ENCODE measurements around the gene GLRB. TPM values are rescaled to one million over a fixed set of nuclear protein-coding genes. Genes with fewer than 3 reads are reported as not detected.

GLRB gene
- total RNA-seq, 1 donor from 2014 or later = not detected

DNA sequence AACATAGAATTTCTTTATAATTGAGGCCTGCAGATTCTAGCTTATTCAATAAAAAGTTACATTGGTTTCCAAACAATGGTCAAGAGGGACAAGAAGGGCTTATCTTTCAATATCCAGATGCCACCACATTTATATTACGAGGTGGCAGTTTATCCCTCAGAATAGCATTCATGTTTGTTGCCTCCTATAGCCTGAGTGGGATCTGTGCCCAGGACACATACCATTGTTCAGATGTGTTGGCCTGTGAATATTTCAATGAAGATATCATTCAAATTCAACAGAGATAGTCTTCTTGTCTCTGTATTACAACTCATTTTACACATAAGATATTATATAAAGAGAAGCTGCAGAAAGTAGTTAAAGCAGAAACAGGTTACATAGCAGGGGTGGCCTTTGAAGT lies 20.5 kb downstream of the GLRB start:
- Mint-ChIP-seq H3K9me3 (peaks cover 5% of the 10 kb centered on the region), H3K36me3 (ENCODE audit: low read depth) (no peaks in the 10 kb centered on the region), H3K4me3 (no peak overlapping the region), H3K27me3 (no peaks in the 10 kb centered on the region), H3K4me1 (no peaks in the 10 kb centered on the region), H3K27ac (no peak overlapping the region)
- no peak for DNase-seq
- ChIA-PET CTCF (no interaction called here), POLR2A (no interaction called here)
- no peak for ATAC-seq (ENCODE audit: low read depth)
- intact Hi-C loops (cut with micrococcal nuclease) = no loop called here
- no peak for TF ChIP-seq CTCF (IDR thresholded peaks at IDR 0.05)

- H3K9me3 Mint-ChIP-seq = peaks cover 3% of the 10 kb centered on the region
- H3K4me3 Mint-ChIP-seq = no peak overlapping the region
- no peak overlapping the region for H3K27ac Mint-ChIP-seq
- no peak for TF ChIP-seq CTCF (IDR thresholded peaks at IDR 0.05)
- no peaks in the 10 kb centered on the region for H3K36me3 Mint-ChIP-seq (ENCODE audit: low read depth)
- intact Hi-C loops (cut with micrococcal nuclease) = no loop called here
- DNase-seq (no peak), ATAC-seq (ENCODE audit: low read depth) (no peak)
- no peaks in the 10 kb centered on the region for H3K4me1 Mint-ChIP-seq
- CTCF ChIA-PET = no interaction called here
- H3K27me3 Mint-ChIP-seq = no peaks in the 10 kb centered on the region
- POLR2A ChIA-PET = no interaction called here
Observed at GRCh38 chr4:157099506-157099905, 23.6 kb downstream of the GLRB start.

GRCh38 chr4:157104541-157104940 lies 28.6 kb downstream of the GLRB start:
- no peak overlapping the region for H3K4me3 Mint-ChIP-seq
- no peak for TF ChIP-seq CTCF (IDR thresholded peaks at IDR 0.05)
- ATAC-seq (ENCODE audit: low read depth) = no peak

GRCh38 chr4:157114671-157115070 lies 38.7 kb downstream of the GLRB start:
- intact Hi-C loops (cut with micrococcal nuclease) = no loop called here
- CTCF ChIA-PET = no interaction called here
- Mint-ChIP-seq H3K9me3 (peaks cover 4% of the 10 kb centered on the region), H3K27me3 (no peaks in the 10 kb centered on the region), H3K4me3 (no peak overlapping the region), H3K4me1 (no peaks in the 10 kb centered on the region), H3K27ac (no peak overlapping the region), H3K36me3 (ENCODE audit: low read depth) (no peaks in the 10 kb centered on the region)
- ATAC-seq (ENCODE audit: low read depth) (no peak), DNase-seq (no peak)
- TF ChIP-seq CTCF (IDR thresholded peaks at IDR 0.05) = no peak
- POLR2A ChIA-PET = no interaction called here

More at GRCh38 chr4:157104541-157104940, 28.6 kb downstream of the GLRB start:
- DNase-seq = no peak
- Mint-ChIP-seq H3K9me3 (peaks cover 2% of the 10 kb centered on the region), H3K27ac (no peak overlapping the region), H3K27me3 (no peaks in the 10 kb centered on the region), H3K4me1 (no peaks in the 10 kb centered on the region), H3K36me3 (ENCODE audit: low read depth) (no peaks in the 10 kb centered on the region)
- intact Hi-C loops (cut with micrococcal nuclease) = no loop called here
- POLR2A ChIA-PET = no interaction called here
- CTCF ChIA-PET = no interaction called here

- Mint-ChIP-seq H3K9me3 (peaks cover 4% of the 10 kb centered on the region), H3K27ac (no peak overlapping the region), H3K36me3 (ENCODE audit: low read depth) (no peaks in the 10 kb centered on the region), H3K27me3 (no peaks in the 10 kb centered on the region), H3K4me3 (no peak overlapping the region), H3K4me1 (no peaks in the 10 kb centered on the region)
- ATAC-seq (ENCODE audit: low read depth) (no peak), DNase-seq (no peak)
- no peak for TF ChIP-seq CTCF (IDR thresholded peaks at IDR 0.05)
- POLR2A ChIA-PET = no interaction called here
- intact Hi-C loops (cut with micrococcal nuclease) = no loop called here
- CTCF ChIA-PET = no interaction called here
Observed at GRCh38 chr4:157115613-157116335, 39.8 kb downstream of the GLRB start.

Measured in activated B cell treated with CpG ODN at 0.5 μM for 24 hours (primary cell).